ENCODE data around the gene DNAI1.

GRCh38 chr9:34520505-34521385 is 62.1 kb downstream of the DNAI1 start:
- TF ChIP-seq REST (IDR thresholded peaks at IDR 0.05; ENCODE audit: insufficient replicate concordance, low read depth) (no peak), CTCF (IDR thresholded peaks at IDR 0.05; ENCODE audit: insufficient read depth, low read length) (no peak)
